Astrocyte (in vitro differentiated cells and primary cell): ENCODE results near the gene RNF157.

Experiments used
- CTCF ChIP-seq: IDR thresholded peaks from 2 replicates; pipeline ENCODE4 v1.5.1; 2011; ENCODE audit warnings: low read depth, mild to moderate bottlenecking, inconsistent platforms, low read length, moderate library complexity; ENCODE audit not compliant: insufficient read depth
- EZH2 ChIP-seq: IDR thresholded peaks from 2 replicates; pipeline ENCODE4 v1.6.1; 2012; ENCODE audit warnings: mild to moderate bottlenecking, low read length, inconsistent platforms; ENCODE audit not compliant: insufficient read depth

GRCh38 chr17:76159157-76159556 lies 81.1 kb downstream of the RNF157 start:
- TF ChIP-seq CTCF (no peak), EZH2 (no peak)
